HG03064 (cell line): Measurements from ENCODE around the gene FKBP5.
"Not testable (repeated sequence)": the region's sequence is repeated elsewhere in the genome, so short reads cannot be mapped to it uniquely, and the experiment has no call there.

Experiments used
- ATAC-seq: cut with Tn5 transposase; IDR thresholded peaks from one replicate; pipeline ENCODE4 v1.9.1; 2021; ENCODE audit warnings: low read depth; ENCODE audit not compliant: unreplicated experiment

Gene FKBP5

GRCh38 chr6:35724471-35724870 is 35.8 kb upstream of the FKBP5 start:
- ATAC-seq, result no peak

- ATAC-seq, result no peak
These were observed 35.3 kb upstream of the FKBP5 start for GRCh38 chr6:35724059-35724458.

GRCh38 chr6:35723587-35723986 is 34.9 kb upstream of the FKBP5 start:
- ATAC-seq, result no peak

- ATAC-seq, result no peak
These were observed 33.5 kb upstream of the FKBP5 start for GRCh38 chr6:35722121-35722761.

GRCh38 chr6:35719830-35720733 is 31.4 kb upstream of the FKBP5 start:
- peak; percentile 57 for ATAC-seq

GRCh38 chr6:35719404-35719829 is 30.7 kb upstream of the FKBP5 start:
- ATAC-seq, result no peak

- no peak for ATAC-seq
These were observed 30.2 kb upstream of the FKBP5 start for GRCh38 chr6:35718911-35719381.

- ATAC-seq, result no peak
These were observed 29.6 kb upstream of the FKBP5 start for GRCh38 chr6:35718375-35718736.

- ATAC-seq, result no peak
These were observed 29.0 kb upstream of the FKBP5 start for GRCh38 chr6:35717449-35718374.

GRCh38 chr6:35716798-35717197 is 28.1 kb upstream of the FKBP5 start:
- no peak for ATAC-seq

- no peak for ATAC-seq
These were observed 24.5 kb upstream of the FKBP5 start for GRCh38 chr6:35713006-35713767.

- ATAC-seq, result no peak
These were observed 23.0 kb upstream of the FKBP5 start for GRCh38 chr6:35711731-35712130.

GRCh38 chr6:35710241-35710847 is 21.6 kb upstream of the FKBP5 start:
- ATAC-seq, result no peak

- no peak for ATAC-seq
These were observed 19.9 kb upstream of the FKBP5 start for GRCh38 chr6:35708585-35708984.

GRCh38 chr6:35707714-35708407 is 19.1 kb upstream of the FKBP5 start:
- no peak for ATAC-seq

- no peak for ATAC-seq
These were observed 17.8 kb upstream of the FKBP5 start for GRCh38 chr6:35706468-35706867.

GRCh38 chr6:35703554-35703953 is 14.8 kb upstream of the FKBP5 start:
- no peak for ATAC-seq

GRCh38 chr6:35698858-35699257 is 10.1 kb upstream of the FKBP5 start:
- no peak for ATAC-seq

GRCh38 chr6:35698430-35698829 is 9.7 kb upstream of the FKBP5 start:
- ATAC-seq, result not testable (repeated sequence)
